GM19397 (cell line): ENCODE measurements around the gene SCN8A.

Experiments
- ATAC-seq: cut with Tn5 transposase; IDR thresholded peaks from one replicate; pipeline ENCODE4 v1.9.1; 2021; ENCODE audit warnings: mild to moderate bottlenecking, moderate library complexity; ENCODE audit not compliant: unreplicated experiment

The SCN8A gene

GRCh38 chr12:51847643-51848325, 256.8 kb downstream of the SCN8A start:
- no peak for ATAC-seq

- no peak for ATAC-seq
Measured at GRCh38 chr12:51848326-51848727, 257.3 kb downstream of the SCN8A start, which contains the start of gene FIGNL2. TSS of gene FIGNL2 (minus strand) at chr12:51848718. CDS start at chr12:51822413, 26,305 bp downstream.

- no peak for ATAC-seq
Measured at GRCh38 chr12:51848841-51849735, 258.1 kb downstream of the SCN8A start.

GRCh38 chr12:51850081-51850964, 259.3 kb downstream of the SCN8A start:
- no peak for ATAC-seq

GRCh38 chr12:51850965-51851299, 259.9 kb downstream of the SCN8A start:
- no peak for ATAC-seq

- ATAC-seq = no peak
Measured at GRCh38 chr12:51851413-51852124, 260.5 kb downstream of the SCN8A start.

GRCh38 chr12:51852404-51853137, 261.5 kb downstream of the SCN8A start:
- no peak for ATAC-seq

GRCh38 chr12:51855586-51856428, 264.8 kb downstream of the SCN8A start:
- ATAC-seq = no peak

- ATAC-seq = no peak
Measured at GRCh38 chr12:51860986-51861385, 270.0 kb downstream of the SCN8A start.
